K562 (cell line): ENCODE measurements around the gene RAB7A. TPM values are rescaled to one million over a fixed set of nuclear protein-coding genes. Genes with fewer than 3 reads are reported as not detected.

Source experiments
- CBX2 ChIP-seq: fragments of 200-600 bp; sonication (generic); IDR thresholded peaks from one replicate; pipeline ENCODE4 v1.6.1; 2012; ENCODE audit warnings: mild to moderate bottlenecking, low read length, inconsistent platforms; ENCODE audit not compliant: insufficient read depth, poor library complexity, severe bottlenecking
- CCNT2 ChIP-seq: IDR thresholded peaks from 2 replicates; pipeline ENCODE4 v1.6.1; 2011; ENCODE audit warnings: borderline replicate concordance, low read depth, mild to moderate bottlenecking, moderate library complexity, mixed read lengths, low read length; ENCODE audit not compliant: insufficient read length; ENCODE audit errors: extremely low read depth
- CHD2 ChIP-seq: IDR thresholded peaks from 2 replicates; pipeline ENCODE4 v1.6.1; 2011; ENCODE audit warnings: low read depth, low read length
- CHD4 ChIP-seq: fragments of 200-600 bp; sonication (generic); IDR thresholded peaks from 3 replicates; pipeline ENCODE4 v1.6.1; 2012; ENCODE audit warnings: low read depth, mild to moderate bottlenecking, mixed read lengths, low read length, inconsistent platforms; ENCODE audit not compliant: insufficient read depth, insufficient replicate concordance, poor library complexity, severe bottlenecking
- FOXJ2 ChIP-seq: fragments of 200-800 bp; sonication (Bioruptor generic); IDR thresholded peaks from 2 replicates; pipeline ENCODE4 v1.6.1; 2016; ENCODE audit warnings: missing genetic modification characterization, missing compliant biosample characterization
- GATA2 ChIP-seq: sonication (generic); formaldehyde crosslinking; IDR thresholded peaks from 2 replicates; pipeline ENCODE4 v1.4.0; 2020; ENCODE audit warnings: mild to moderate bottlenecking, missing genetic modification reagents
- IRF2 ChIP-seq: sonication (generic); formaldehyde crosslinking; IDR thresholded peaks from 2 replicates; pipeline ENCODE4 v1.8.1; 2022; ENCODE audit warnings: mild to moderate bottlenecking, missing genetic modification reagents
- KLF10 ChIP-seq: fragments of 250-450 bp; sonication (Bioruptor Pico); IDR thresholded peaks from 2 replicates; pipeline ENCODE4 v1.6.1; 2021; ENCODE audit warnings: matching md5 sums
- MAFG ChIP-seq: fragments of 450-650 bp; conservative IDR thresholded peaks from 2 replicates; pipeline ENCODE4 v1.6.1; 2016; ENCODE audit warnings: missing genetic modification characterization, missing compliant biosample characterization
- NRF1 ChIP-seq, 2 experiments: fragments of 450-650 bp; IDR thresholded peaks in 1 of 2; conservative IDR thresholded peaks in 1 of 2; 2 replicates each; pipeline ENCODE4 v1.6.1; 2014; ENCODE audit warnings: mild to moderate bottlenecking in 2 of 2
- NUFIP1 ChIP-seq: fragments of 450-650 bp; IDR thresholded peaks from 2 replicates; pipeline ENCODE4 v1.6.1; 2018; ENCODE audit not compliant: partially characterized antibody
- RUNX1 ChIP-seq: sonication (generic); IDR thresholded peaks from 2 replicates; pipeline ENCODE4 v1.6.1; 2016; ENCODE audit warnings: antibody characterized with exemption, low read depth
- TAF9B ChIP-seq: fragments of 450-650 bp; IDR thresholded peaks from 2 replicates; pipeline ENCODE4 v1.6.1; 2018; ENCODE audit warnings: mild to moderate bottlenecking; ENCODE audit not compliant: partially characterized antibody
- ZBTB17 ChIP-seq: fragments of 450-650 bp; formaldehyde crosslinking; IDR thresholded peaks from 2 replicates; pipeline ENCODE4 v1.4.0; 2020; ENCODE audit warnings: mild to moderate bottlenecking
- ZNF311 ChIP-seq: fragments of 250-450 bp; sonication (Bioruptor Pico); IDR thresholded peaks from 2 replicates; pipeline ENCODE4 v1.4.0; 2020; ENCODE audit warnings: mild to moderate bottlenecking, moderate library complexity
- ZNF785 ChIP-seq: fragments of 250-450 bp; sonication (Bioruptor Pico); IDR thresholded peaks from 2 replicates; pipeline ENCODE4 v1.4.0; 2020; ENCODE audit warnings: mild to moderate bottlenecking
- polyA plus RNA-seq, 8 experiments: library from polyadenylated mRNA; depleted of rRNA in 4 of 8; stranded (reverse) in 5 of 8; unstranded in 3 of 8; fragments of >200 nt; fragmentation: Nextera tagmentation in 2 of 8; fragmentation: Illumina TruSeq in 1 of 8; extraction: Ambion mirVana in 2 of 8; extraction: Trizol in 1 of 8; gene quantifications; 2 replicates each; pipeline versions ENCODE4 v1.2.1 to v1.2.3, GENCODE V29; 2011 to 2014; ENCODE audit warnings: inconsistent platforms in 1 of 8, missing spikeins in 1 of 8
- total RNA-seq, 7 experiments: library from RNA; depleted of rRNA in 6 of 7; stranded (reverse); fragments of >200 nt in 6 of 7; fragmentation: Illumina TruSeq in 2 of 7; extraction: Trizol in 2 of 7; gene quantifications; 2 replicates each; pipeline versions ENCODE4 v1.2.1 to v1.2.3, GENCODE V29; 2011 to 2021; ENCODE audit warnings: low replicate concordance in 1 of 7
- TF ChIP-seq, protein P1 (sequence below): fragments of 450-650 bp; formaldehyde crosslinking; IDR thresholded peaks from 2 replicates; pipeline ENCODE4 v1.4.0; 2020; ENCODE audit warnings: mild to moderate bottlenecking
- TF ChIP-seq, protein P2 (sequence below): fragments of 250-450 bp; sonication (Bioruptor Pico); IDR thresholded peaks from 2 replicates; pipeline ENCODE4 v1.6.1; 2021; ENCODE audit warnings: mild to moderate bottlenecking
- TF ChIP-seq, protein P3 (sequence below): fragments of 450-650 bp; IDR thresholded peaks from 2 replicates; pipeline ENCODE4 v1.6.1; 2017; ENCODE audit warnings: mild to moderate bottlenecking, moderate library complexity
- TF ChIP-seq, protein P4 (sequence below): sonication (generic); formaldehyde crosslinking; IDR thresholded peaks from 2 replicates; pipeline ENCODE4 v1.8.1; 2023; ENCODE audit warnings: mild to moderate bottlenecking, missing genetic modification reagents
- TF ChIP-seq, protein P5 (sequence below): fragments of 200-800 bp; sonication (Bioruptor generic); IDR thresholded peaks from 2 replicates; pipeline ENCODE4 v1.6.1; 2017; ENCODE audit warnings: missing genetic modification characterization, missing compliant biosample characterization

Gene RAB7A
- total and polyA plus RNA-seq, 9 of the 15 experiments (the other 6 are each of a cell fraction or from before 2014, with no cell fraction given), result 30.9 to 204 (median 72.8) TPM

DNA sequence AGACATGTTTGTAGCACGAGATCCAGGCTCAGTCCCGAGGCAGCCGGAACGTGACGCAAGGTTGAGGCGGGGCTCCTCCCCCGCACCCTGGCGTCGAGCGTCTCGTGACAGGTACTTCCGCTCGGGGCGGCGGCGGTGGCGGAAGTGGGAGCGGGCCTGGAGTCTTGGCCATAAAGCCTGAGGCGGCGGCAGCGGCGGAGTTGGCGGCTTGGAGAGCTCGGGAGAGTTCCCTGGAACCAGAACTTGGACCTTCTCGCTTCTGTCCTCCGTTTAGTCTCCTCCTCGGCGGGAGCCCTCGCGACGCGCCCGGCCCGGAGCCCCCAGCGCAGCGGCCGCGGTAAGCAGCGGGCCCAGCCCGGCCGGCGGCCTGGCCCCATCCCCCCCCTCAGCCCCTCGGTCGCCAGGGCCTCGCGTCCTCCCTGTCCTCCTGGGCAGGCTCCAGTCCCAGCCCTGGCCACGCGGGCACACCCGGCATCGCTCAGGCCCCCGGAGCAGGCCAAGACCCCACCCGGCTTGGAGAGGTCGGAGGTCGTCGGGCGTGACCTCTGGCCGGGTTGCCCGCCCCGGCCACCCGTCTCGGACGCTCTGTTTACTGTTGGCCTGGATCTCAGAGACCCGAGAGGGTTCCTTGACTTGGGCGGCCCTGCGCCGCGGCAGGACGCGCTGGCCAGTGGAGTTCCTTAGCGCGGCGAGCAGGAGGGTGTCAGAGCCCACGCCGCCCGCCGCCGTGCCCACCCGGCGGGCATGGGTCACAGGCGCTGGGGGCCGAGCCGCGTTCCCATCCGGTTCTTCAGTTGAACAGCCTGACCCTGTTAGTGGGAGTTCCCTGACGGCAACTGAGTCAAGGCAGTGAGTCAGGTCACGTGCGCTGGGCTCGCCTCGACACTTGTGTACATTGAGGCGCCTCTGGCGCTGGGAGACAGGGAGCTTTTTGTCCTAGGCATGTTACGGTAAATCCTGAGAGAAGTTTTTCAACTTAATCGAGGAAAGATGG is at the start of gene RAB7A (continued):
- TF ChIP-seq, protein P1, sequence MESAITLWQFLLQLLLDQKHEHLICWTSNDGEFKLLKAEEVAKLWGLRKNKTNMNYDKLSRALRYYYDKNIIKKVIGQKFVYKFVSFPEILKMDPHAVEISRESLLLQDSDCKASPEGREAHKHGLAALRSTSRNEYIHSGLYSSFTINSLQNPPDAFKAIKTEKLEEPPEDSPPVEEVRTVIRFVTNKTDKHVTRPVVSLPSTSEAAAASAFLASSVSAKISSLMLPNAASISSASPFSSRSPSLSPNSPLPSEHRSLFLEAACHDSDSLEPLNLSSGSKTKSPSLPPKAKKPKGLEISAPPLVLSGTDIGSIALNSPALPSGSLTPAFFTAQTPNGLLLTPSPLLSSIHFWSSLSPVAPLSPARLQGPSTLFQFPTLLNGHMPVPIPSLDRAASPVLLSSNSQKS, result no peak
- TF ChIP-seq ZNF785 (CRISPR knock-in tag) (no peak), ZNF311 (0 out of 2 replicates have a peak, but pooled peaks have one; percentile 0), GATA2 (no peak), ZBTB17 (CRISPR knock-in tag) (0 out of 2 replicates have a peak, but pooled peaks have one; percentile 37), NRF1 (conservative IDR thresholded peaks at IDR 0.05 in 1 of 2, IDR thresholded peaks at IDR 0.05 in 1 of 2) (peak in 1 of 2 experiments; percentile 11; a peak in 2 of 4 replicates), CHD4 (no peak), NUFIP1 (no peak), TAF9B (peak; percentile 93), CHD2 (peak; percentile 68; the same call in 1 of the 2 replicates), RUNX1 (no peak), FOXJ2 (tag) (no peak), MAFG (tag) (no peak), CCNT2 (peak; percentile 77), CBX2 (no peak), KLF10 (CRISPR knock-in tag) (no peak), IRF2 (CRISPR knock-in tag) (no peak)
- TF ChIP-seq, protein P2, sequence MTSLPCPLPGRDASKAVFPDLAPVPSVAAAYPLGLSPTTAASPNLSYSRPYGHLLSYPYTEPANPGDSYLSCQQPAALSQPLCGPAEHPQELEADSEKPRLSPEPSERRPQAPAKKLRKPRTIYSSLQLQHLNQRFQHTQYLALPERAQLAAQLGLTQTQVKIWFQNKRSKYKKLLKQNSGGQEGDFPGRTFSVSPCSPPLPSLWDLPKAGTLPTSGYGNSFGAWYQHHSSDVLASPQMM, result no peak
- TF ChIP-seq, protein P3, sequence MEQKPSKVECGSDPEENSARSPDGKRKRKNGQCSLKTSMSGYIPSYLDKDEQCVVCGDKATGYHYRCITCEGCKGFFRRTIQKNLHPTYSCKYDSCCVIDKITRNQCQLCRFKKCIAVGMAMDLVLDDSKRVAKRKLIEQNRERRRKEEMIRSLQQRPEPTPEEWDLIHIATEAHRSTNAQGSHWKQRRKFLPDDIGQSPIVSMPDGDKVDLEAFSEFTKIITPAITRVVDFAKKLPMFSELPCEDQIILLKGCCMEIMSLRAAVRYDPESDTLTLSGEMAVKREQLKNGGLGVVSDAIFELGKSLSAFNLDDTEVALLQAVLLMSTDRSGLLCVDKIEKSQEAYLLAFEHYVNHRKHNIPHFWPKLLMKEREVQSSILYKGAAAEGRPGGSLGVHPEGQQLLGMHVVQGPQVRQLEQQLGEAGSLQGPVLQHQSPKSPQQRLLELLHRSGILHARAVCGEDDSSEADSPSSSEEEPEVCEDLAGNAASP, result no peak
- TF ChIP-seq, protein P4, sequence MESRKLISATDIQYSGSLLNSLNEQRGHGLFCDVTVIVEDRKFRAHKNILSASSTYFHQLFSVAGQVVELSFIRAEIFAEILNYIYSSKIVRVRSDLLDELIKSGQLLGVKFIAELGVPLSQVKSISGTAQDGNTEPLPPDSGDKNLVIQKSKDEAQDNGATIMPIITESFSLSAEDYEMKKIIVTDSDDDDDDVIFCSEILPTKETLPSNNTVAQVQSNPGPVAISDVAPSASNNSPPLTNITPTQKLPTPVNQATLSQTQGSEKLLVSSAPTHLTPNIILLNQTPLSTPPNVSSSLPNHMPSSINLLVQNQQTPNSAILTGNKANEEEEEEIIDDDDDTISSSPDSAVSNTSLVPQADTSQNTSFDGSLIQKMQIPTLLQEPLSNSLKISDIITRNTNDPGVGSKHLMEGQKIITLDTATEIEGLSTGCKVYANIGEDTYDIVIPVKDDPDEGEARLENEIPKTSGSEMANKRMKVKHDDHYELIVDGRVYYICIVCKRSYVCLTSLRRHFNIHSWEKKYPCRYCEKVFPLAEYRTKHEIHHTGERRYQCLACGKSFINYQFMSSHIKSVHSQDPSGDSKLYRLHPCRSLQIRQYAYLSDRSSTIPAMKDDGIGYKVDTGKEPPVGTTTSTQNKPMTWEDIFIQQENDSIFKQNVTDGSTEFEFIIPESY (CRISPR knock-in tag), result no peak
- TF ChIP-seq, protein P5, sequence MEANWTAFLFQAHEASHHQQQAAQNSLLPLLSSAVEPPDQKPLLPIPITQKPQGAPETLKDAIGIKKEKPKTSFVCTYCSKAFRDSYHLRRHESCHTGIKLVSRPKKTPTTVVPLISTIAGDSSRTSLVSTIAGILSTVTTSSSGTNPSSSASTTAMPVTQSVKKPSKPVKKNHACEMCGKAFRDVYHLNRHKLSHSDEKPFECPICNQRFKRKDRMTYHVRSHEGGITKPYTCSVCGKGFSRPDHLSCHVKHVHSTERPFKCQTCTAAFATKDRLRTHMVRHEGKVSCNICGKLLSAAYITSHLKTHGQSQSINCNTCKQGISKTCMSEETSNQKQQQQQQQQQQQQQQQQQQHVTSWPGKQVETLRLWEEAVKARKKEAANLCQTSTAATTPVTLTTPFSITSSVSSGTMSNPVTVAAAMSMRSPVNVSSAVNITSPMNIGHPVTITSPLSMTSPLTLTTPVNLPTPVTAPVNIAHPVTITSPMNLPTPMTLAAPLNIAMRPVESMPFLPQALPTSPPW (CRISPR knock-in tag), result peak; percentile 92
